H1 (cell line): ENCODE measurements around the gene PRKN. TPM values are rescaled to one million over a fixed set of nuclear protein-coding genes. Genes with fewer than 3 reads are reported as not detected.

Source experiments
- CTCF ChIA-PET: fragments of 300-600 bp; sonication (Branson Sonifier 250); formaldehyde crosslinking; loops from one replicate; lab custom pipeline; 2021; ENCODE audit not compliant: partially characterized antibody; lab: Charles Lee
- POLR2A ChIA-PET: fragments of 300-600 bp; sonication (Branson Sonifier 250); formaldehyde crosslinking; loops from one replicate; lab custom pipeline; 2021; ENCODE audit warnings: inconsistent platforms; ENCODE audit not compliant: partially characterized antibody; lab: Charles Lee
- DNase-seq, 2 experiments: peaks; one replicate each; pipeline versions ENCODE4 v3.0.0 to v3.0.0-alpha.2; 2010 to 2022; ENCODE audit warnings: low spot score in 2 of 2, low read depth in 1 of 2, mixed read lengths in 1 of 2
- FAIRE-seq: peaks from 2 replicates; lab custom pipeline; 2011; peaks lifted over from hg19 to GRCh38; lab: Jason Lieb, UNC
- H2AFZ ChIP-seq: 2 replicates; pipeline ENCODE4 v1.8.1; 2012; ENCODE audit warnings: low read length, inconsistent platforms
- H2AK5ac ChIP-seq: 2 replicates; pipeline ENCODE4 v1.6.1; 2013; ENCODE audit warnings: low read depth, low read length
- H2BK120ac ChIP-seq: replicated peaks from 2 replicates; pipeline ENCODE3; 2013; ENCODE audit warnings: low read depth, low read length, inconsistent platforms
- H2BK12ac ChIP-seq: 2 replicates; pipeline ENCODE4 v1.6.1; 2013; ENCODE audit warnings: low read depth, low read length
- H2BK15ac ChIP-seq: 2 replicates; pipeline ENCODE4 v1.6.1; 2013; ENCODE audit warnings: low read length
- H2BK20ac ChIP-seq: 2 replicates; pipeline ENCODE4 v1.6.1; 2013; ENCODE audit warnings: low read length
- H2BK5ac ChIP-seq: 2 replicates; pipeline ENCODE4 v1.6.1; 2013; ENCODE audit warnings: low read depth, low read length
- H3K14ac ChIP-seq: 2 replicates; pipeline ENCODE4 v1.6.1; 2013; ENCODE audit warnings: inconsistent platforms; ENCODE audit not compliant: insufficient read length
- H3K18ac ChIP-seq: 2 replicates; pipeline ENCODE4 v1.6.1; 2013; ENCODE audit warnings: low read length; ENCODE audit errors: extremely low read depth
- H3K23ac ChIP-seq: 2 replicates; pipeline ENCODE4 v1.6.1; 2013; ENCODE audit warnings: inconsistent platforms; ENCODE audit not compliant: insufficient read length
- H3K23me2 ChIP-seq: 2 replicates; pipeline ENCODE4 v1.6.1; 2013; ENCODE audit warnings: low read depth, low read length
- H3K27ac ChIP-seq: 2 replicates; pipeline ENCODE4 v1.6.1; 2011; ENCODE audit warnings: low read depth, low read length, inconsistent platforms
- H3K27me3 ChIP-seq, 4 experiments: replicated peaks in 1 of 4; 1 replicate in 1 of 4; 2 replicates in 3 of 4; pipeline versions ENCODE4 v1.6.1 to v1.8.1; 2011 to 2013; ENCODE audit warnings: low read length in 3 of 4, mild to moderate bottlenecking in 3 of 4, inconsistent platforms in 2 of 4, mixed read lengths in 2 of 4, moderate library complexity in 1 of 4; ENCODE audit not compliant: control insufficient read depth in 3 of 4, insufficient read depth in 3 of 4; ENCODE audit errors: extremely low read depth in 1 of 4
- H3K36me3 ChIP-seq, 4 experiments: 2 replicates each; pipeline versions ENCODE4 v1.6.1 to v1.8.1; 2011 to 2013; ENCODE audit warnings: mild to moderate bottlenecking in 4 of 4, low read length in 3 of 4, moderate library complexity in 2 of 4, control low read depth in 1 of 4, inconsistent platforms in 1 of 4; ENCODE audit not compliant: insufficient read depth in 4 of 4, control insufficient read depth in 2 of 4
- H3K4ac ChIP-seq: replicated peaks from 2 replicates; pipeline ENCODE3; 2013; ENCODE audit warnings: low read length, low read depth, mixed read lengths, inconsistent platforms; ENCODE audit not compliant: insufficient read length
- H3K4me1 ChIP-seq, 4 experiments: replicated peaks in 1 of 4; 1 replicate in 1 of 4; 2 replicates in 3 of 4; pipeline versions ENCODE4 v1.6.1 to v1.8.1; 2011 to 2013; ENCODE audit warnings: low read length in 3 of 4, inconsistent platforms in 2 of 4, mixed read lengths in 1 of 4; ENCODE audit not compliant: insufficient read depth in 4 of 4, control insufficient read depth in 3 of 4
- H3K4me2 ChIP-seq, 2 experiments: 2 replicates each; pipeline versions ENCODE4 v1.6.1 to v1.8.1; 2011 to 2013; ENCODE audit warnings: low read depth in 2 of 2, low read length in 2 of 2, control low read depth in 1 of 2, inconsistent platforms in 1 of 2, mild to moderate bottlenecking in 1 of 2; ENCODE audit not compliant: insufficient read depth in 1 of 2
- H3K4me3 ChIP-seq, 4 experiments: fragments of 200-600, 300-600 bp in 1 of 4; sonication (generic), shearing (Covaris generic), sonication (Bioruptor Twin) in 1 of 4; 2 replicates each; pipeline versions ENCODE4 v1.5.1 to v1.8.1; 2011 to 2016; ENCODE audit warnings: low read length in 4 of 4, low read depth in 3 of 4, control low read depth in 2 of 4, inconsistent platforms in 2 of 4, mild to moderate bottlenecking in 2 of 4, mixed read lengths in 1 of 4, moderate library complexity in 1 of 4; ENCODE audit not compliant: insufficient read depth in 2 of 4; ENCODE audit errors: extremely low read depth in 1 of 4
- H3K56ac ChIP-seq: replicated peaks from 2 replicates; pipeline ENCODE3; 2013; ENCODE audit warnings: low read depth, mild to moderate bottlenecking, mixed read lengths, low read length, inconsistent platforms; ENCODE audit not compliant: insufficient read length
- H3K79me1 ChIP-seq: 2 replicates; pipeline ENCODE4 v1.6.1; 2013; ENCODE audit warnings: low read depth, low read length, control low read depth
- H3K79me2 ChIP-seq, 2 experiments: 2 replicates each; pipeline versions ENCODE4 v1.6.1 to v1.8.1; 2012 to 2013; ENCODE audit warnings: low read length in 2 of 2, mild to moderate bottlenecking in 2 of 2, inconsistent platforms in 1 of 2; ENCODE audit not compliant: insufficient read depth in 2 of 2, control insufficient read depth in 1 of 2
- H3K9ac ChIP-seq, 4 experiments: replicated peaks in 1 of 4; 1 replicate in 1 of 4; 2 replicates in 3 of 4; pipeline versions ENCODE4 v1.6.1 to v1.8.1; 2011 to 2013; ENCODE audit warnings: low read depth in 3 of 4, low read length in 3 of 4, control low read depth in 2 of 4, mild to moderate bottlenecking in 2 of 4, moderate library complexity in 2 of 4, inconsistent platforms in 1 of 4; ENCODE audit errors: extremely low read depth in 1 of 4
- H3K9me3 ChIP-seq, 2 experiments: 2 replicates each; pipeline versions ENCODE4 v1.6.1 to v1.8.1; 2012 to 2013; ENCODE audit warnings: mild to moderate bottlenecking in 2 of 2, moderate library complexity in 2 of 2, control low read depth in 1 of 2, inconsistent platforms in 1 of 2, low read depth in 1 of 2, low read length in 1 of 2, mixed read lengths in 1 of 2; ENCODE audit not compliant: insufficient read depth in 2 of 2
- H4K20me1 ChIP-seq, 2 experiments: replicated peaks in 1 of 2; 2 replicates each; pipeline versions ENCODE3 to v1.8.1; 2011 to 2013; ENCODE audit warnings: inconsistent platforms in 2 of 2, low read length in 2 of 2, mild to moderate bottlenecking in 1 of 2; ENCODE audit not compliant: insufficient read depth in 2 of 2, control insufficient read depth in 1 of 2
- H4K5ac ChIP-seq: 2 replicates; pipeline ENCODE4 v1.6.1; 2013; ENCODE audit warnings: low read length, low read depth, mixed read lengths, inconsistent platforms; ENCODE audit not compliant: insufficient read length
- H4K8ac ChIP-seq: 2 replicates; pipeline ENCODE4 v1.8.0; 2013; ENCODE audit warnings: mild to moderate bottlenecking, moderate library complexity, low read length, inconsistent platforms; ENCODE audit not compliant: insufficient read depth; ENCODE audit errors: extremely low read depth
- H4K91ac ChIP-seq: replicated peaks from 2 replicates; pipeline ENCODE3; 2013; ENCODE audit warnings: low read length, mixed read lengths, inconsistent platforms; ENCODE audit not compliant: insufficient read length
- BCL11A ChIP-seq, 2 experiments: IDR thresholded peaks; one replicate each; pipeline ENCODE4 v1.6.1; 2011; ENCODE audit warnings: low read depth in 2 of 2, low read length in 2 of 2, mild to moderate bottlenecking in 2 of 2
- CBX8 ChIP-seq: fragments of 300-800, 300-1000 bp; sonication (generic); IDR thresholded peaks from 2 replicates; pipeline ENCODE4 v1.7.1; 2016; ENCODE audit warnings: low read depth, low read length, borderline replicate concordance
- CTBP2 ChIP-seq: IDR thresholded peaks from 2 replicates; pipeline ENCODE4 v1.7.0; 2011; ENCODE audit warnings: borderline replicate concordance, mild to moderate bottlenecking, moderate library complexity, mixed read lengths, low read length; ENCODE audit not compliant: insufficient read depth, insufficient read length
- JUND ChIP-seq: IDR thresholded peaks from 2 replicates; pipeline ENCODE4 v1.6.1; 2011; ENCODE audit warnings: mild to moderate bottlenecking, improper control_type of control experiment, low read length
- KDM5A ChIP-seq: fragments of 200-600 bp; IDR thresholded peaks from 2 replicates; pipeline ENCODE4 v1.7.1; 2012; ENCODE audit warnings: mild to moderate bottlenecking, low read length, inconsistent platforms, mixed read lengths
- SIX5 ChIP-seq: IDR thresholded peaks from 2 replicates; pipeline ENCODE4 v1.6.1; 2011; ENCODE audit warnings: mild to moderate bottlenecking, low read depth, low read length
- YY1 ChIP-seq: IDR thresholded peaks from 2 replicates; pipeline ENCODE4 v1.6.1; 2011; ENCODE audit warnings: low read depth, mild to moderate bottlenecking, low read length
- WGBS, 2 experiments: shearing (Covaris generic) in 1 of 2; methylation state at CpG; one replicate each; pipeline versions ENCODE4 v1.1.6 to v1.1.7; 2013 to 2015; ENCODE audit warnings: low lambda C conversion rate in 2 of 2, mixed read lengths in 2 of 2, inconsistent platforms in 1 of 2, low coverage in 1 of 2, missing lambda C conversion rate in 1 of 2; ENCODE audit not compliant: insufficient replicate concordance in 2 of 2, insufficient coverage in 1 of 2, insufficient read length in 1 of 2; ENCODE audit errors: extremely low coverage in 1 of 2, missing lambda C conversion rate in 1 of 2; 5-methylcytosine and 5-hydroxymethylcytosine counted together
- polyA plus RNA-seq, 7 experiments: library from polyadenylated mRNA; depleted of rRNA in 3 of 7; stranded (reverse) in 5 of 7; unstranded in 2 of 7; fragments of >200 nt in 5 of 7; fragments of 200-250 nt in 2 of 7; gene quantifications; 1 replicate in 5 of 7; 2 replicates in 1 of 7; 4 replicates in 1 of 7; pipeline versions ENCODE4 v1.2.1 to v1.2.3, GENCODE V29; 2011 to 2013; ENCODE audit warnings: missing spikeins in 2 of 7, mixed read lengths in 2 of 7
- total RNA-seq: library from RNA; stranded (reverse); fragmentation: NEBNext Ultra II Directional; extraction: Animal tissue kit (Norgen Biotek cat#: 25700); gene quantifications from 2 replicates; pipeline ENCODE4 v1.2.1, GENCODE V29; 2021
- TF ChIP-seq, protein P1 (sequence below): IDR thresholded peaks from 2 replicates; pipeline ENCODE4 v1.6.1; 2012; ENCODE audit warnings: inconsistent platforms
- TF ChIP-seq, protein P2 (sequence below), 3 experiments: IDR thresholded peaks; 1 replicate in 2 of 3; 2 replicates in 1 of 3; pipeline versions ENCODE4 v1.5.1 to v1.6.1; 2011; ENCODE audit warnings: low read length in 3 of 3, mild to moderate bottlenecking in 3 of 3, inconsistent platforms in 2 of 3, low read depth in 1 of 3, moderate library complexity in 1 of 3; ENCODE audit not compliant: insufficient read depth in 1 of 3; ENCODE audit errors: control extremely low read depth in 1 of 3
- TF ChIP-seq, protein P3 (sequence below): IDR thresholded peaks from 2 replicates; pipeline ENCODE4 v1.6.1; 2012; ENCODE audit warnings: low read length, inconsistent platforms

PRKN gene
- total and polyA plus RNA-seq, 2 of the 8 experiments (the other 6 are each of a cell fraction or from before 2014, with no cell fraction given) = 0.13 to 0.29 TPM

DNA sequence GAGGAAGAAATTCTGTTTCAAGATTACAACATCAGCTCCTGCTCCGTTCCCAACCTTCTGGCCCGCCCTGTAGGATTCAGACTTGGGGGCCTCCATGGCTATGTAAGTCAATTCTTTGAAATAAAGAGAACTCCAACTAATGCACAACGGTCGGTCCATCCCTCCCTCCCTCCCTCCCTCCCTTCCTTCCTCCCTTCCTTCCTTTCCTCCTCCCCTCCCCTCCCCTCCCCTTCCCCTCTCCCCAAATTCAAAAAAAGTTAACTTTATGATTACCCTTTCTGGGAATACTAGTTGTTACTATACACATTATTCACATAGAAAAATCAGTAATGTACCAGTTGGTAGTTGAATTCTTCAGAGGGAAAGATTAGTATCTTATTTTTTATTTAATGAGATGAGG is 1274.0 kb downstream of the PRKN start:
- Histone ChIP-seq H3K27me3 (no peaks in the 10 kb centered on the region), H3K23ac (no peak overlapping the region), H3K56ac (no peak overlapping the region), H2AK5ac (no peak overlapping the region), H4K8ac (no peak overlapping the region), H3K36me3 (no peaks in the 10 kb centered on the region), H2AFZ (no peak overlapping the region), H4K91ac (no peak overlapping the region), H3K14ac (no peak overlapping the region), H3K18ac (no peak overlapping the region), H2BK15ac (no peak overlapping the region), H2BK20ac (no peak overlapping the region), H2BK12ac (no peak overlapping the region), H3K79me2 (no peaks in the 10 kb centered on the region), H3K4me1 (no peaks in the 10 kb centered on the region), H4K20me1 (no peaks in the 10 kb centered on the region), H3K4me2 (no peak overlapping the region), H4K5ac (no peak overlapping the region), H3K9me3 (no peaks in the 10 kb centered on the region), H2BK5ac (no peak overlapping the region), H2BK120ac (no peak overlapping the region), H3K23me2 (no peaks in the 10 kb centered on the region), H3K9ac (no peak overlapping the region), H3K4me3 (no peak overlapping the region), H3K4ac (no peak overlapping the region), H3K79me1 (no peaks in the 10 kb centered on the region), H3K27ac (no peak overlapping the region)
- FAIRE-seq (no peak), DNase-seq (no peak)
- 73% methylated on average over 2 of the region's 4 CpGs; no CpG with 5 or more reads in 1 of the 2 experiments for WGBS, 2 experiments
- TF ChIP-seq CTBP2 (no peak), SIX5 (no peak), BCL11A (IDR thresholded peaks at IDR 0.05; ENCODE audit: low read depth in 2 of 2, low read length in 2 of 2) (no peak), YY1 (no peak), JUND (no peak), CBX8 (no peak), KDM5A (no peak)
- TF ChIP-seq, protein P1, sequence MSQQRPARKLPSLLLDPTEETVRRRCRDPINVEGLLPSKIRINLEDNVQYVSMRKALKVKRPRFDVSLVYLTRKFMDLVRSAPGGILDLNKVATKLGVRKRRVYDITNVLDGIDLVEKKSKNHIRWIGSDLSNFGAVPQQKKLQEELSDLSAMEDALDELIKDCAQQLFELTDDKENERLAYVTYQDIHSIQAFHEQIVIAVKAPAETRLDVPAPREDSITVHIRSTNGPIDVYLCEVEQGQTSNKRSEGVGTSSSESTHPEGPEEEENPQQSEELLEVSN = no peak
- TF ChIP-seq, protein P2, sequence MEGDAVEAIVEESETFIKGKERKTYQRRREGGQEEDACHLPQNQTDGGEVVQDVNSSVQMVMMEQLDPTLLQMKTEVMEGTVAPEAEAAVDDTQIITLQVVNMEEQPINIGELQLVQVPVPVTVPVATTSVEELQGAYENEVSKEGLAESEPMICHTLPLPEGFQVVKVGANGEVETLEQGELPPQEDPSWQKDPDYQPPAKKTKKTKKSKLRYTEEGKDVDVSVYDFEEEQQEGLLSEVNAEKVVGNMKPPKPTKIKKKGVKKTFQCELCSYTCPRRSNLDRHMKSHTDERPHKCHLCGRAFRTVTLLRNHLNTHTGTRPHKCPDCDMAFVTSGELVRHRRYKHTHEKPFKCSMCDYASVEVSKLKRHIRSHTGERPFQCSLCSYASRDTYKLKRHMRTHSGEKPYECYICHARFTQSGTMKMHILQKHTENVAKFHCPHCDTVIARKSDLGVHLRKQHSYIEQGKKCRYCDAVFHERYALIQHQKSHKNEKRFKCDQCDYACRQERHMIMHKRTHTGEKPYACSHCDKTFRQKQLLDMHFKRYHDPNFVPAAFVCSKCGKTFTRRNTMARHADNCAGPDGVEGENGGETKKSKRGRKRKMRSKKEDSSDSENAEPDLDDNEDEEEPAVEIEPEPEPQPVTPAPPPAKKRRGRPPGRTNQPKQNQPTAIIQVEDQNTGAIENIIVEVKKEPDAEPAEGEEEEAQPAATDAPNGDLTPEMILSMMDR (IDR thresholded peaks at IDR 0.05; ENCODE audit: control extremely low read depth in 1 of 3, insufficient read depth in 1 of 3, low read depth in 1 of 3, low read length in 3 of 3) = no peak
- TF ChIP-seq, protein P3, sequence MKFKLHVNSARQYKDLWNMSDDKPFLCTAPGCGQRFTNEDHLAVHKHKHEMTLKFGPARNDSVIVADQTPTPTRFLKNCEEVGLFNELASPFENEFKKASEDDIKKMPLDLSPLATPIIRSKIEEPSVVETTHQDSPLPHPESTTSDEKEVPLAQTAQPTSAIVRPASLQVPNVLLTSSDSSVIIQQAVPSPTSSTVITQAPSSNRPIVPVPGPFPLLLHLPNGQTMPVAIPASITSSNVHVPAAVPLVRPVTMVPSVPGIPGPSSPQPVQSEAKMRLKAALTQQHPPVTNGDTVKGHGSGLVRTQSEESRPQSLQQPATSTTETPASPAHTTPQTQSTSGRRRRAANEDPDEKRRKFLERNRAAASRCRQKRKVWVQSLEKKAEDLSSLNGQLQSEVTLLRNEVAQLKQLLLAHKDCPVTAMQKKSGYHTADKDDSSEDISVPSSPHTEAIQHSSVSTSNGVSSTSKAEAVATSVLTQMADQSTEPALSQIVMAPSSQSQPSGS = no peak
- CTCF ChIA-PET = no interaction called here
- POLR2A ChIA-PET = no interaction called here
